ENCODE results near the gene DYNC1I1. TPM values are rescaled to one million over a fixed set of nuclear protein-coding genes. Genes with fewer than 3 reads are reported as not detected.

Gene DYNC1I1
- total and polyA plus RNA-seq, 4 donors: 0.28 to 0.67 (median 0.39) TPM

GRCh38 chr7:95904099-95904498 is 131.7 kb downstream of the DYNC1I1 start:
- Histone ChIP-seq H3K36me3 (ENCODE audit: control insufficient read depth in 4 of 4, insufficient read depth in 3 of 4, low read depth in 1 of 4, low read length in 3 of 4) (no peaks in the 10 kb centered on the region), H3K27ac (ENCODE audit: low read depth in 1 of 2, low read length in 2 of 2) (no peak overlapping the region), H3K4me3 (ENCODE audit: low read depth in 1 of 3, low read length in 3 of 3) (no peak overlapping the region), H3K9ac (ENCODE audit: low read depth in 1 of 2, low read length in 2 of 2) (no peak overlapping the region), H3K4me1 (ENCODE audit: control insufficient read depth in 4 of 4, insufficient read depth in 4 of 4, low read length in 3 of 4) (peaks cover 0 to 1% (median 0%) of the 10 kb centered on the region in 4 donors), H3K9me3 (ENCODE audit: control insufficient read depth in 4 of 4, low read length in 3 of 4) (peaks cover 0 to 2% (median 0%) of the 10 kb centered on the region in 4 donors), H3K27me3 (ENCODE audit: control insufficient read depth in 4 of 4, insufficient read depth in 4 of 4, low read length in 3 of 4) (no peaks in the 10 kb centered on the region)
- TF ChIP-seq ZBTB33 (IDR thresholded peaks at IDR 0.05) (no peak), HNF4G (IDR thresholded peaks at IDR 0.05) (no peak), ATF3 (IDR thresholded peaks at IDR 0.05) (no peak), SP1 (IDR thresholded peaks at IDR 0.05) (no peak), JUND (IDR thresholded peaks at IDR 0.05) (no peak), HNF4A (conservative IDR thresholded peaks at IDR 0.05) (no peak), RXRA (IDR thresholded peaks at IDR 0.05) (no peak), EGR1 (IDR thresholded peaks at IDR 0.05; ENCODE audit: low read depth in 2 of 2) (no peak), FOXA1 (IDR thresholded peaks at IDR 0.05) (no peak), GABPA (IDR thresholded peaks at IDR 0.05 in 1 of 2, conservative IDR thresholded peaks at IDR 0.05 in 1 of 2) (no peak), FOXA2 (IDR thresholded peaks at IDR 0.05) (no peak), NR2F2 (IDR thresholded peaks at IDR 0.05) (no peak), RAD21 (IDR thresholded peaks at IDR 0.05) (no peak), TAF1 (conservative IDR thresholded peaks at IDR 0.05) (no peak), CTCF (IDR thresholded peaks at IDR 0.05; ENCODE audit: low read depth, low read length, missing input control) (no peak), YY1 (IDR thresholded peaks at IDR 0.05) (no peak)
- TF ChIP-seq, protein P1, sequence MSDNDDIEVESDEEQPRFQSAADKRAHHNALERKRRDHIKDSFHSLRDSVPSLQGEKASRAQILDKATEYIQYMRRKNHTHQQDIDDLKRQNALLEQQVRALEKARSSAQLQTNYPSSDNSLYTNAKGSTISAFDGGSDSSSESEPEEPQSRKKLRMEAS (IDR thresholded peaks at IDR 0.05): no peak
- TF ChIP-seq, protein P2, sequence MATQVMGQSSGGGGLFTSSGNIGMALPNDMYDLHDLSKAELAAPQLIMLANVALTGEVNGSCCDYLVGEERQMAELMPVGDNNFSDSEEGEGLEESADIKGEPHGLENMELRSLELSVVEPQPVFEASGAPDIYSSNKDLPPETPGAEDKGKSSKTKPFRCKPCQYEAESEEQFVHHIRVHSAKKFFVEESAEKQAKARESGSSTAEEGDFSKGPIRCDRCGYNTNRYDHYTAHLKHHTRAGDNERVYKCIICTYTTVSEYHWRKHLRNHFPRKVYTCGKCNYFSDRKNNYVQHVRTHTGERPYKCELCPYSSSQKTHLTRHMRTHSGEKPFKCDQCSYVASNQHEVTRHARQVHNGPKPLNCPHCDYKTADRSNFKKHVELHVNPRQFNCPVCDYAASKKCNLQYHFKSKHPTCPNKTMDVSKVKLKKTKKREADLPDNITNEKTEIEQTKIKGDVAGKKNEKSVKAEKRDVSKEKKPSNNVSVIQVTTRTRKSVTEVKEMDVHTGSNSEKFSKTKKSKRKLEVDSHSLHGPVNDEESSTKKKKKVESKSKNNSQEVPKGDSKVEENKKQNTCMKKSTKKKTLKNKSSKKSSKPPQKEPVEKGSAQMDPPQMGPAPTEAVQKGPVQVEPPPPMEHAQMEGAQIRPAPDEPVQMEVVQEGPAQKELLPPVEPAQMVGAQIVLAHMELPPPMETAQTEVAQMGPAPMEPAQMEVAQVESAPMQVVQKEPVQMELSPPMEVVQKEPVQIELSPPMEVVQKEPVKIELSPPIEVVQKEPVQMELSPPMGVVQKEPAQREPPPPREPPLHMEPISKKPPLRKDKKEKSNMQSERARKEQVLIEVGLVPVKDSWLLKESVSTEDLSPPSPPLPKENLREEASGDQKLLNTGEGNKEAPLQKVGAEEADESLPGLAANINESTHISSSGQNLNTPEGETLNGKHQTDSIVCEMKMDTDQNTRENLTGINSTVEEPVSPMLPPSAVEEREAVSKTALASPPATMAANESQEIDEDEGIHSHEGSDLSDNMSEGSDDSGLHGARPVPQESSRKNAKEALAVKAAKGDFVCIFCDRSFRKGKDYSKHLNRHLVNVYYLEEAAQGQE (IDR thresholded peaks at IDR 0.05): no peak
- no peak for DNase-seq (ENCODE audit: low spot score)
